Measurements from ENCODE around the gene ANO4. TPM values are rescaled to one million over a fixed set of nuclear protein-coding genes. Genes with fewer than 3 reads are reported as not detected.

The ANO4 gene
- total RNA-seq, 1 donor from 2014 or later: 7.3 TPM

DNA sequence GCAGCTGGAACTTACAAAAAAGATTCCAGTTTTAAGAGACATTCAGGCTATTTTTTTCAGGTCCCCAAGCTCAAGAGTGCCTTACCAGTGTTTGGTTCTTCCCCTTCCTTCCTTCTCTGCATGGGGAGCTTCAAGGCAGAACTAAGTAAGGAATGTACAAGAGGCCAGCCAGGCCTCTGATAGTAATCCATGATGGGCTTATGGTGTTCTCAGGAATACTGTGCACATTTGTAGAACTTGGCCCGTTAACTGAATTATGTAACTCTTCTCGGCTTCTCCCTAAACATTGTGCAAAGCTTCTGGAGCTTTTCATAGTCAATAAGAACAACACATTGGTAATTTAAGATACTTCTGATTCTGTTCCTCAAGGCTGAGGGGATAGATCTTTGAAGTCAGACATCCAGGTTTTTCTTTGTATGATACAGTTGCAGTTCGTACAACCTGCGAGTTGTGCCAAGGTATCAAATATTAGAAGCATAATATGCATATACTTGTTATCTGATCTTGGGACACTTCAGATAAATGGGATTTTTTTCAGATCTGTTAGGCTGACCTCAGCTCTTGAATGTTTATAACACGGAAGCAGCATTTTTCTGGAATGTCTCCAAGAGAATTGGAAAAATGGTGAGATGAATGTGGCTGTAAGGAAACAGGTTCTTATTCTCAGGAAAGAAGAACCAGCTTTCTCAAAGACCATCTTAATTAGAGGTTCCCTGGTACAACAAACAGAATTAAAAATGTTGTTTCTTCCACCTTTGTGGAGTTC is 148.6 kb downstream of the ANO4 start:
- Mint-ChIP-seq H3K4me3 (no peak overlapping the region), H3K9me3 (no peaks in the 10 kb centered on the region), H3K4me1 (ENCODE audit: unreplicated experiment) (no peaks in the 10 kb centered on the region), H3K27me3 (peaks cover 31% of the 10 kb centered on the region), H3K27ac (no peak overlapping the region), H3K36me3 (no peaks in the 10 kb centered on the region)
- TF ChIP-seq, protein P1, sequence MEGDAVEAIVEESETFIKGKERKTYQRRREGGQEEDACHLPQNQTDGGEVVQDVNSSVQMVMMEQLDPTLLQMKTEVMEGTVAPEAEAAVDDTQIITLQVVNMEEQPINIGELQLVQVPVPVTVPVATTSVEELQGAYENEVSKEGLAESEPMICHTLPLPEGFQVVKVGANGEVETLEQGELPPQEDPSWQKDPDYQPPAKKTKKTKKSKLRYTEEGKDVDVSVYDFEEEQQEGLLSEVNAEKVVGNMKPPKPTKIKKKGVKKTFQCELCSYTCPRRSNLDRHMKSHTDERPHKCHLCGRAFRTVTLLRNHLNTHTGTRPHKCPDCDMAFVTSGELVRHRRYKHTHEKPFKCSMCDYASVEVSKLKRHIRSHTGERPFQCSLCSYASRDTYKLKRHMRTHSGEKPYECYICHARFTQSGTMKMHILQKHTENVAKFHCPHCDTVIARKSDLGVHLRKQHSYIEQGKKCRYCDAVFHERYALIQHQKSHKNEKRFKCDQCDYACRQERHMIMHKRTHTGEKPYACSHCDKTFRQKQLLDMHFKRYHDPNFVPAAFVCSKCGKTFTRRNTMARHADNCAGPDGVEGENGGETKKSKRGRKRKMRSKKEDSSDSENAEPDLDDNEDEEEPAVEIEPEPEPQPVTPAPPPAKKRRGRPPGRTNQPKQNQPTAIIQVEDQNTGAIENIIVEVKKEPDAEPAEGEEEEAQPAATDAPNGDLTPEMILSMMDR (conservative IDR thresholded peaks at IDR 0.05): no peak
- DNase-seq (ENCODE audit: extremely low spot score, unreplicated experiment): no peak

DNA sequence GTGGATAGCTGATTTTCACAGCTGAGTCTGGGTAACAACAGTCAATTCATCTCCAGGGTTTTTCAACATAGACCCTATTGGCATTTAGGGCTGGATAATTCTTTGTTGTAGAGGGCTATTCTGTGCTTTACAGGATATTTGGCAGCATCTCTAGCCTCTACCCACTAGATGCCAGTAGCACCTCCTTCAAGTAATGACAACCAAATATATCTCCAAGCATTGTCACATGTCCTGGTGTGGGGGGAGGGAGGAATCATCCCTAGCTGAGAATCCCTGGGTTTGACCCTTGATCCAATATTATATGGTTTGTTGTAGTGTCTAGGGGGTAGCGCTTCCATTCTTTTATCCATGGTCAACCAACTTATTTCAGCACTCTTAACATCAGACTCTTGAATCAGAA is 157.2 kb downstream of the ANO4 start:
- Mint-ChIP-seq H3K9me3 (no peaks in the 10 kb centered on the region), H3K27ac (no peak overlapping the region), H3K27me3 (peaks cover 47% of the 10 kb centered on the region), H3K4me1 (ENCODE audit: unreplicated experiment) (peaks cover 12% of the 10 kb centered on the region), H3K4me3 (no peak overlapping the region), H3K36me3 (no peaks in the 10 kb centered on the region)
- TF ChIP-seq, protein P1 (conservative IDR thresholded peaks at IDR 0.05): no peak
- no peak for DNase-seq (ENCODE audit: extremely low spot score, unreplicated experiment)

DNA sequence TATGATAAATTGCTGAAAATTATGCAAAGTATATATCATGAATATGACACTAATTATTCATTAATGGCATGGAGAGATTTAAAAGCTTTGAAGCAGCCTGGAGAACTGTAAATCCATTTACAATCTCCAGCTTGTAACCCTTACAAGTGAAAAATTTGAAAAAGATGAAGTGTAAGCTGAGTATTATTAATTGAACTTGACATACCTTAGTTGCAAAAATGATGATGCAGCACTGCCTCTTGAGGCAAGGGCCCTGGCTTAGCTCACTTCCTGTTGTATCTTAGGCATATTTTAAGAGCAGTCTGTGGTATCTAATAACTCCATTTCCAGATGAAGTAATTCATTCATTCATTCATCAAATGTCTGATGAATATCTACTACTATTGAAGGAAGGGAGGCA is 158.6 kb downstream of the ANO4 start:
- H3K36me3 Mint-ChIP-seq: no peaks in the 10 kb centered on the region
- no peaks in the 10 kb centered on the region for H3K9me3 Mint-ChIP-seq
- TF ChIP-seq, protein P1 (conservative IDR thresholded peaks at IDR 0.05): no peak
- no peak for DNase-seq (ENCODE audit: extremely low spot score, unreplicated experiment)
- H3K4me1 Mint-ChIP-seq (ENCODE audit: unreplicated experiment): peaks cover 12% of the 10 kb centered on the region
- no peak overlapping the region for H3K4me3 Mint-ChIP-seq
- H3K27me3 Mint-ChIP-seq: peaks cover 46% of the 10 kb centered on the region
- peak overlapping the region; percentile 52 for H3K27ac Mint-ChIP-seq

DNA sequence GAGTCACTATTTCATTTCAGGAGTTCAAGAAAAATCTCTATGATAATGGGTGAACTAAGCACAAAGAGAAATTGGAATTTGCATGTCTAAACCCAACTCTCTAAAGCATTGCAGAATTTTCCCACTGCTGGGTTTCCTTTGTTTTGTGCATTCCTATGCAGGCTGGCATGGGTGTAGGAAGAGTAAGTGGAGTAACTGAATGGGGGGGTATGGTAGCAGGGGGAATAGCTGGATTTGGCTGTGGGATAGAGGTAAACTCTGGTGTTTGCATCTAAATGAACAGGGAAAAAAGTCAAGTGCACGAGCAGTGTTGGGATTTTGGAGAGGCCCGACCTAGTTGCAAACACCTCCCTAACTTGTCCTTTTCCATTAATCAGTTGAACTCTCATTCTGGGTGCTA is 159.1 kb downstream of the ANO4 start:
- DNase-seq (ENCODE audit: extremely low spot score, unreplicated experiment): no peak
- Mint-ChIP-seq H3K36me3 (no peaks in the 10 kb centered on the region), H3K27ac (peak overlapping the region; percentile 52), H3K4me3 (no peak overlapping the region), H3K27me3 (peaks cover 45% of the 10 kb centered on the region), H3K4me1 (ENCODE audit: unreplicated experiment) (peaks cover 12% of the 10 kb centered on the region), H3K9me3 (no peaks in the 10 kb centered on the region)
- TF ChIP-seq, protein P1 (conservative IDR thresholded peaks at IDR 0.05): no peak

DNA sequence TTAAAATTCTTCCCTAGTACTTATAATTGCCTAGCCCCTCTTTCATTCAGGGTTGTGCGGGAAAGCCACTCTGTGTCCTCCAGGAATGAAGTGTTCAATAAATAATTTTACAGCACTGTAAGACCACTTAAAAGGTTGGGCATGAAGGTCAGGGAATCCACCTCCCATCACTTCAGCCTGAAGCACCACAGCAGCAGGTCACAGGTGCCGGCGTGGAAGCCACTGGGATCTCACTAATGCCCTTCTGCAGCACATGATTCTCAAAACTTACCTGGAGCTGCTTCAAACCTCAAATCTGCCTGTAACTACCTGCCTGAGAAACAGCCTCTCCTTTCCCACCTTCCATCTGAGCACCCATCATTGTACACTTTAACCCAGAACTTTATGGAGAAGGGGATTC is 159.5 kb downstream of the ANO4 start:
- Mint-ChIP-seq H3K4me1 (ENCODE audit: unreplicated experiment) (peaks cover 12% of the 10 kb centered on the region), H3K27me3 (peaks cover 44% of the 10 kb centered on the region), H3K9me3 (no peaks in the 10 kb centered on the region), H3K4me3 (no peak overlapping the region), H3K27ac (peak overlapping the region; percentile 12), H3K36me3 (no peaks in the 10 kb centered on the region)
- TF ChIP-seq, protein P1 (conservative IDR thresholded peaks at IDR 0.05): no peak
- DNase-seq (ENCODE audit: extremely low spot score, unreplicated experiment): no peak

All from type B pancreatic cell (in vitro differentiated cells).